SU-DHL-6 (cell line): ENCODE results near the gene SRRM3.

Source experiments
- H2AFZ ChIP-seq: fragments of 200-600 bp; sonication (generic); 2 replicates; pipeline ENCODE4 v1.6.1; 2014; ENCODE audit warnings: low read depth, mild to moderate bottlenecking, moderate library complexity, mixed read lengths, antibody characterized with exemption, low read length; ENCODE audit not compliant: severe bottlenecking
- H3F3A ChIP-seq: fragments of 200-600 bp; shearing (Covaris generic); 2 replicates; pipeline ENCODE4 v1.6.0; 2016; ENCODE audit warnings: antibody characterized with exemption, mild to moderate bottlenecking; ENCODE audit not compliant: insufficient read depth
- H3K27ac ChIP-seq: fragments of 200-600 bp; sonication (generic); 2 replicates; pipeline ENCODE4 v1.5.1; 2016; ENCODE audit warnings: low read depth, mild to moderate bottlenecking, low read length, moderate library complexity, mixed read lengths
- H3K27me3 ChIP-seq: fragments of 200-600 bp; sonication (generic), shearing (Covaris generic); 2 replicates; pipeline ENCODE4 v1.6.0; 2014; ENCODE audit warnings: mild to moderate bottlenecking, low read length
- H3K36me3 ChIP-seq: fragments of 200-600 bp; sonication (generic); 2 replicates; pipeline ENCODE4 v1.6.1; 2014; ENCODE audit warnings: mild to moderate bottlenecking, low read length, mixed read lengths
- H3K4me2 ChIP-seq: fragments of 300-600, 200-600 bp; shearing (Covaris generic), sonication (generic); 2 replicates; pipeline ENCODE4 v1.6.0; 2014; ENCODE audit warnings: low read length, low read depth, mild to moderate bottlenecking; ENCODE audit not compliant: poor library complexity, severe bottlenecking
- H3K4me3 ChIP-seq: fragments of 200-600 bp; sonication (generic); 2 replicates; pipeline ENCODE4 v1.5.1; 2014; ENCODE audit warnings: antibody characterized with exemption, low read length, mild to moderate bottlenecking, mixed read lengths; ENCODE audit not compliant: insufficient read depth, poor library complexity, severe bottlenecking
- H3K79me2 ChIP-seq: fragments of 200-600 bp; sonication (generic); 2 replicates; pipeline ENCODE4 v1.6.1; 2014; ENCODE audit warnings: mild to moderate bottlenecking, low read length, moderate library complexity; ENCODE audit not compliant: insufficient read depth
- H3K9ac ChIP-seq: fragments of 200-600 bp; sonication (generic); 2 replicates; pipeline ENCODE4 v1.7.0; 2014; ENCODE audit warnings: mild to moderate bottlenecking, low read length
- H3K9me2 ChIP-seq: fragments of 200-600 bp; sonication (generic); replicated peaks from 2 replicates; pipeline ENCODE4 v1.6.1; 2014; ENCODE audit warnings: low read length; ENCODE audit not compliant: insufficient read depth
- H3K9me3 ChIP-seq: fragments of 200-600 bp; sonication (generic); 2 replicates; pipeline ENCODE4 v1.6.1; 2014; ENCODE audit warnings: low read length, mixed read lengths; ENCODE audit not compliant: insufficient read depth
- H4K20me1 ChIP-seq: fragments of 200-600 bp; sonication (generic); 2 replicates; pipeline ENCODE4 v1.6.1; 2014; ENCODE audit warnings: low read depth, mild to moderate bottlenecking, antibody characterized with exemption, low read length, moderate library complexity, mixed read lengths
- EZH2phosphoT487 ChIP-seq: fragments of 200-600 bp; sonication (generic), shearing (Covaris generic); conservative IDR thresholded peaks from 2 replicates; pipeline ENCODE4 v1.6.1; 2018; ENCODE audit warnings: mild to moderate bottlenecking, antibody characterized with exemption, low read length, moderate library complexity, mixed read lengths
- TF ChIP-seq, protein P1 (sequence below): fragments of 200-600 bp; sonication (generic); IDR thresholded peaks from one replicate; pipeline ENCODE4 v1.5.1; 2017; ENCODE audit warnings: antibody characterized with exemption, mild to moderate bottlenecking, low read length, moderate library complexity; ENCODE audit not compliant: insufficient read depth, poor library complexity, severe bottlenecking

Gene SRRM3

DNA sequence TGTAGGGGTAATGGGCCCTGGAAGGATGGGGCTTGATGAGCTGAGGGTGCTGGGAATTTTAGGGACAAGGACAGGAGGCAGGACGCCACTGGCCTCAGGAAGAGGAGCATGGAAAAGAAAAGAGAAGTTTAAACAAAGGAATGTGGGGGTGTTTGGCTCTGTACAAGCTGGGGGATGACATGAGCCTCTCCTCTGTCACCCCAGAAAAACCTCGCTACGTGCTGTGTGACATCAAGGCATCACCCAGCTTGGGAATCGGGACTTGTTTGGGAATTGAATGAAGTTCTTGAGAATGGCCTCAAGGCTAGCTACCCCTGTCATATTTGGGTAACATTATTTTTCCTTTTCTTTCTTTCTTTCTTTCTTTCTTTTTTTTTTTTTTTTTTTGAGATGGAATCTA lies 53.1 kb downstream of the SRRM3 start:
- no peaks in the 10 kb centered on the region for H3K9me3 ChIP-seq
- no peak overlapping the region for H3K4me2 ChIP-seq
- no peaks in the 10 kb centered on the region for H3F3A ChIP-seq
- no peak overlapping the region for H3K9ac ChIP-seq
- no peak overlapping the region for H2AFZ ChIP-seq
- no peaks in the 10 kb centered on the region for H4K20me1 ChIP-seq
- no peaks in the 10 kb centered on the region for H3K79me2 ChIP-seq
- H3K36me3 ChIP-seq: no peaks in the 10 kb centered on the region
- no peaks in the 10 kb centered on the region for H3K27me3 ChIP-seq
- no peak for TF ChIP-seq EZH2phosphoT487
- no peak overlapping the region for H3K4me3 ChIP-seq
- no peak overlapping the region for H3K27ac ChIP-seq
- no peaks in the 10 kb centered on the region for H3K9me2 ChIP-seq

DNA sequence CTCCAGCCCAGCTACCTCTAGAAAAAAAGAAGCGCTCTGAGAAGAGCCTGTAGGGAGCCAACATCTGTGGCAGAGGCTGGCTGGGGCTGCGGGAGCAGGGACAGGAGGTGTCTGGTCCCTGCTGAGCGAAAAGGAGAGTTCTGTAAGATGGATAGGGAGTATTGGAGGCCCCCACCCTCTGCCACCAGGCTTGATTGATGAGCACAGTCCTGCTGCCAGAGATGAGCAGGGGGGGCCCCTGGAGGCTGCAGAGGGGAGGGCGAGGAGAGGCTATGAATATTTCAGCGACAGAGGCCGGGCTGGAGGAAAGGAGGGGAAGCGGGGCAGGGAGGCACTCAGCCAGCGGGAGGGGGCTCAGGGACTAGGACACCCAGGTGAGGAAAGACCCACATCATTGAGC lies 56.3 kb downstream of the SRRM3 start:
- H3K79me2 ChIP-seq: no peaks in the 10 kb centered on the region
- no peaks in the 10 kb centered on the region for H3K27me3 ChIP-seq
- H3K36me3 ChIP-seq: no peaks in the 10 kb centered on the region
- H3K9me3 ChIP-seq: no peaks in the 10 kb centered on the region
- no peak overlapping the region for H3K27ac ChIP-seq
- no peak overlapping the region for H3K9ac ChIP-seq
- H3K4me2 ChIP-seq: no peak overlapping the region
- H2AFZ ChIP-seq: no peak overlapping the region
- H3F3A ChIP-seq: no peaks in the 10 kb centered on the region
- TF ChIP-seq, protein P1, sequence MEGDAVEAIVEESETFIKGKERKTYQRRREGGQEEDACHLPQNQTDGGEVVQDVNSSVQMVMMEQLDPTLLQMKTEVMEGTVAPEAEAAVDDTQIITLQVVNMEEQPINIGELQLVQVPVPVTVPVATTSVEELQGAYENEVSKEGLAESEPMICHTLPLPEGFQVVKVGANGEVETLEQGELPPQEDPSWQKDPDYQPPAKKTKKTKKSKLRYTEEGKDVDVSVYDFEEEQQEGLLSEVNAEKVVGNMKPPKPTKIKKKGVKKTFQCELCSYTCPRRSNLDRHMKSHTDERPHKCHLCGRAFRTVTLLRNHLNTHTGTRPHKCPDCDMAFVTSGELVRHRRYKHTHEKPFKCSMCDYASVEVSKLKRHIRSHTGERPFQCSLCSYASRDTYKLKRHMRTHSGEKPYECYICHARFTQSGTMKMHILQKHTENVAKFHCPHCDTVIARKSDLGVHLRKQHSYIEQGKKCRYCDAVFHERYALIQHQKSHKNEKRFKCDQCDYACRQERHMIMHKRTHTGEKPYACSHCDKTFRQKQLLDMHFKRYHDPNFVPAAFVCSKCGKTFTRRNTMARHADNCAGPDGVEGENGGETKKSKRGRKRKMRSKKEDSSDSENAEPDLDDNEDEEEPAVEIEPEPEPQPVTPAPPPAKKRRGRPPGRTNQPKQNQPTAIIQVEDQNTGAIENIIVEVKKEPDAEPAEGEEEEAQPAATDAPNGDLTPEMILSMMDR: no peak
- no peak for TF ChIP-seq EZH2phosphoT487
- no peaks in the 10 kb centered on the region for H3K9me2 ChIP-seq
- H4K20me1 ChIP-seq: no peaks in the 10 kb centered on the region
- H3K4me3 ChIP-seq: no peak overlapping the region

DNA sequence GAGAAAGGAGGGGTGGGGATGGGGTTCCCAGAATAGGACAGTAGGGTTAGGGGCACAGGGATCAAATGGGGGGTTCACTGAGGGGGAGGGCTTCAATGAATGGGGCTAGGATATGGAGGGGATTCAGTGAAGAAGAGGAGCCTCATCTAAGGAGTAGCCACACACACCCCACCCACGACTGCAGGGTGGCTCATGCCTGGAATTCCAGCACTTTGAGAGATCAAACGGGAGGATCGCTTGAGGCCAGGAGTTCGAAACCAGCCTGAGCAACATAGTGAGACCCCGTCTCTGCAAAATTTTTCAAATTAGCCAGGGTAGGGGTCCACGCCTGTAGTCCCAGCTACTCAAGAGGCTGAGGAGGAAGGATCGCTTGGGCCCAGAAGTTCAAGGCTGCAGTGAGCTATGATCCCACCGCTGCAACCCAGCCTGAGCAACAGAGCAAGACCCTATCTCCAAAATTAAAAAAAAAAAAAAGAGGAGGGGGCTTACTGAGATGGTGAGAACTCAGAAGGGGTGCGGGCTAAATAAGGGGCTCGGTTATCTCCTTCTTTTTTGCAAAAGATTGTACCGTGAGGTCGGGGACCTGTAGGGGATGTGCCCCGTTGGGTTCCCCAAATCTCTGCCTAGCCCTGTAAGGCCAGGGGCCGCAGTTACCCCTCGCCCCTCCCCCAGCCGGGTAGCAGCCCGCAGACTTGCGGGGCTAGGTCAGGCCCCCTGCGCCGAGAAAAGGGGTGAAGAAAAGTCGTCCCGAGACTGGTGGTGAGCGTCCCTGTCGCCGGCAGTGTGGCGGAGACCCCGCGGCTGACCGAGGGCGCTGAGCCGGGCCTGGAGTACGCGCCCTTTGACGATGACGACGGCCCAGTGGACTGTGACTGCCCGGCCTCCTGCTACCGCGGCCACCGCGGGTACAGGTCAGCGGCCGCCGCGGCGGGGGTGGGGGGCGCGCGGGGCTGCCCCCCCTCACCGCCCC lies 57.7 kb downstream of the SRRM3 start:
- H3K9me3 ChIP-seq: no peaks in the 10 kb centered on the region
- no peaks in the 10 kb centered on the region for H3F3A ChIP-seq
- H3K27ac ChIP-seq: no peak overlapping the region
- no peak overlapping the region for H3K4me3 ChIP-seq
- no peaks in the 10 kb centered on the region for H3K9me2 ChIP-seq
- H4K20me1 ChIP-seq: no peaks in the 10 kb centered on the region
- H3K9ac ChIP-seq: no peak overlapping the region
- H3K79me2 ChIP-seq: no peaks in the 10 kb centered on the region
- H2AFZ ChIP-seq: no peak overlapping the region
- H3K36me3 ChIP-seq: no peaks in the 10 kb centered on the region
- H3K27me3 ChIP-seq: no peaks in the 10 kb centered on the region
- TF ChIP-seq, protein P1: no peak
- no peak for TF ChIP-seq EZH2phosphoT487
- H3K4me2 ChIP-seq: no peak overlapping the region

DNA sequence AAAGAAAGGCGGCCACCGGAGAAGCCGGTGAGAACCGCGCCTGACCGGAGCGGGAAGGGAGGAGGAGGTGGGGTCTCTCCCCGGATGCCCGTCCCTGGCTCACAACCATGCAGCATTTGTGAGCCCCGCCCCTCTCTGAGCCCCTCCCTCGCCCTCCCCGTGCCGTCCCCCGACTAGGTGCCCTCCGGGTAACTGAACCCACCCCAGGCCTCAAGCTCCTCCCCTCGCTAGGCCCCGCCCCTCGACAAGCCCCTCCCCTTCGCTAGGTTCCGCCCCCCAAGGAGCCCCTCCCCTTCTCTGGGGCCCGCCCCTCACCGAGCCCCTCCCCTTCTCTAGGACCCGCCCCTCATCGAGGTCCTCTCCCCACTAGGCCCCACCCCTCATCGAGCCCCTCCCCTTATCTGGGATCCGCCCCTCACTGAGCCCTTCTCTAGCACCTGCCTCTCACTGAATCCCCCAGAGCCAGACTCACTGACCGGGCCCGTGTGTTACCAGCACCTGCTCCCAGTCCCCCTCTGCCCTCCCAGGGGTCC lies 58.5 kb downstream of the SRRM3 start:
- Histone ChIP-seq H2AFZ (no peak overlapping the region), H3F3A (no peaks in the 10 kb centered on the region), H3K36me3 (no peaks in the 10 kb centered on the region), H3K27me3 (no peaks in the 10 kb centered on the region), H3K9me2 (no peaks in the 10 kb centered on the region), H4K20me1 (no peaks in the 10 kb centered on the region), H3K4me2 (no peak overlapping the region), H3K9ac (no peak overlapping the region), H3K4me3 (no peak overlapping the region), H3K9me3 (no peaks in the 10 kb centered on the region), H3K27ac (no peak overlapping the region), H3K79me2 (no peaks in the 10 kb centered on the region)
- TF ChIP-seq EZH2phosphoT487: no peak
- TF ChIP-seq, protein P1: no peak
